HG03039 (cell line): ENCODE data around the gene RPS6KA3.

ENCODE experiments used
- ATAC-seq: cut with Tn5 transposase; IDR thresholded peaks from one replicate; pipeline ENCODE4 v1.9.1; 2021; ENCODE audit warnings: mild to moderate bottlenecking, moderate library complexity; ENCODE audit not compliant: unreplicated experiment

RPS6KA3 gene

GRCh38 chrX:20266810-20267606, at the start of gene RPS6KA3:
Gene RPS6KA3, minus strand, starts transcription at chrX:20266909. Its CDS starts 277 bp downstream, at chrX:20266632.
- peak; percentile 66 for ATAC-seq

DNA sequence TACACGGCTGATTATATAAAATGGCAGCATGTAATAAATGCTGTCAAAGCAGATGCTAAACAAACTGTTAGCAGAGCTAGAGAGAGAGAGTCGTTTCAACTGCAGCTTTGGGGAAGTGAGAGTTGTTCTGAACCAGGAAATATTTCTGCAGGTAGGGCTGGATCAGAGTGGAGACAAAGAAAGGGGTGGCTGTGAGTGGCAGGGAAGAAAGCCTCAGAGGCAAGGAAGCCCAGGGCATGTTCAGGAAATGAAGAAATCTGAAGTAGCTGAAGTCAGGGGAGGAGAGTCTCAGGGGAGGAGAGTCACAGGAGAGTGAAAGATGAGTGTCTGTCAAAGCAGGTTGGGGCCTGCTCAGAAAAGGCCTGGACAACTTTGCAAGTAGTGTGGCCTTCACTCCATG, 48.4 kb upstream of the RPS6KA3 start:
- no peak for ATAC-seq

DNA sequence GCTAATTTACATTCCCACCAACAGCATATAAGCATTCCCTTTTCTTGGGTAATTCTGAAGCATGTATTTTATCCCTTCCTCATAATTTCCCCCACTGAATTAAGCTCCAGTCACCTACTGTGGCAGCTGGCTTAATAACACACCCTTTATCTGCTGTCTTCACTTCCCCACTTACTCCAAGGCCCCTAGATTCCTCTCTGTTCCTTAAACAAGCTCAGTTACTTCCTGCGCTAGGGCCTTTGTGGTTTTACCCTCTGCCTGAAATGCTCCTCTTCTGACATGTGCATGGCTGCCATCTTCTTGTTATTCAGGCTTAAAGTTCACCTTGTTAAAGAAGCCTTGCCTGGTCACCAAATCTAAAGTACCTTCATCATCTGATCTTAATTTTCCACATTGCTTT, 47.2 kb upstream of the RPS6KA3 start:
- no peak for ATAC-seq

- no peak for ATAC-seq
Measured at GRCh38 chrX:20312018-20312417, 45.3 kb upstream of the RPS6KA3 start.

GRCh38 chrX:20311505-20311904, 44.8 kb upstream of the RPS6KA3 start:
- no peak for ATAC-seq

DNA sequence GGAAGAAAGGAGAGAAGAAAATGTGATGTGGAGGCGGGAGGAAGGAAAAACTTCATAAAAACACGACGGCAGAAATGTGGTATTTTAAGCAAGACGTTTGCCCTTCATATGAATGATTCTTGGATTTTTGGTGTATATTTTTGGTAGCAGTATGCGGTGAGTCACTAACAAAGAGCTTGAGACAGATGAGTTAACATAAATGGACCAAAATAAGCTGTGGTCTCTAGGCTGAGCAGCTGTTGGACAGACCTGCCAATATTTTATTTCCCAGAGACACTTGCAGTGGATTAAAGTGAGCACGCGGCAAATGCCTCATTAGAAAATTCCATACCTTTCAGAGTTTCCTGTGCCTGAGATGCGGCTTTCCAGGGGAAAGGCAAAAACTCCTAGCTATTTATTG, 43.1 kb upstream of the RPS6KA3 start:
- ATAC-seq: no peak

GRCh38 chrX:20306668-20307067, 40.0 kb upstream of the RPS6KA3 start:
- ATAC-seq: no peak

GRCh38 chrX:20300822-20301221, 34.1 kb upstream of the RPS6KA3 start:
- ATAC-seq: no peak

- no peak for ATAC-seq
Measured at GRCh38 chrX:20294957-20295356, 28.2 kb upstream of the RPS6KA3 start.

DNA sequence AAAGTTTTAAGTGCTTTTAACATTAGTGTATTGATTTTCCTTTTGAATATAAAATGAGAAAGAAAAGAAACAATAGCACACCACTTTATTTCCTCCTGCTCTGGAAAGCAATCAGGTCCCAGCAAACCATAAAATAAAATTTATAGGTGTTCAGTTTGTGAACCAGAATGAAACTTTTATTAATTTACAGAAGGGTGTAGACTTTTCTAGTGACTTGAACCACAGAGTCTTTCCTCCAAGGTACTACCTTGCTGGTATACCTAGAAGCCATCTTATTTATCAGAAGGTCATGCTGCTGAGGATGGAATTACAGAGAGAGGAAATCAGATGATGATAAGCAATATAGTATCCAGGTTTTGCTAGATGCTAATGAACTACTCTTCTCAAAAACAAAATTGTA, 27.6 kb upstream of the RPS6KA3 start:
- no peak for ATAC-seq

DNA sequence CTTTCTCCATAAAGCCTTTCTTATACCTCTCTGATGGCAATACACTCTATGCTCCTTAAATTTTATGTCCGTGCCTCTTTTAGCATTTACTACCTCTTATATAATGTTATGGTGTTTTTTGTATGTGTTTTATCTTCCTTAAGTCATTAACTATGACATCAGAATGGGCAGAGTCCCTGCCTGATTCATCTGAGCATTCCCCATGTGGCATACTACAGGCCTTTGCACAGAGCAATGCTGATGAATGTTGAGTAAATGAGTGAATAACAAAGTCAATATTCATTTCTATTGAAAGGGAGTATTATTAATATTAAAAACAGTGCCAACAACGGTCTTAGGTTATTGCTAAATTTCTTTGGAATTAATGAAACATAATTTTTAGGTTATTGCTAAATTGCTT, 18.8 kb upstream of the RPS6KA3 start:
- ATAC-seq: no peak

DNA sequence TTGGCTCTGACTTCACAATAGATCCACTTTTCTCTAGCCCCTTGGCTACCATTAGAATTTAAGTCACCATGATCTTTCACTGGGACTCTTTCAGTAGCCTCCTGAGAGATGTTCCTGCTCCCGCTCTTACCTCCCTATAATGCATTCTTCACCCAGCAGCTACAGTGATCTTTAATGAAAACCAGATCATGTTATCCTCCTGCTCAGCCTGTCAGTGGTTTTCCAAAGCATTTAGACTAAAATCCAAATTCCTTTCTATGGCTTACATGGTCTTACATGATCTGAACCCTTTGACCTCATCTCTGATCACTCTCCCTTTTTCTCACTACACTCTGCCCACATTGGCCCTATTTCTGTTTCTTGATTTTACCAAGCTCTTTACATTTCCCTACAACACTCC, 18.3 kb upstream of the RPS6KA3 start:
- ATAC-seq: no peak

- ATAC-seq: no peak
Measured at GRCh38 chrX:20284444-20284843, 17.7 kb upstream of the RPS6KA3 start.

- no peak for ATAC-seq
Measured at GRCh38 chrX:20280938-20281337, 14.2 kb upstream of the RPS6KA3 start.

- no peak for ATAC-seq
Measured at GRCh38 chrX:20274121-20274520, 7.4 kb upstream of the RPS6KA3 start.

GRCh38 chrX:20271730-20272129, 5.0 kb upstream of the RPS6KA3 start:
- no peak for ATAC-seq

GRCh38 chrX:20271186-20271585, 4.5 kb upstream of the RPS6KA3 start:
- no peak for ATAC-seq

- no peak for ATAC-seq
Measured at GRCh38 chrX:20270562-20270890, 3.8 kb upstream of the RPS6KA3 start.

DNA sequence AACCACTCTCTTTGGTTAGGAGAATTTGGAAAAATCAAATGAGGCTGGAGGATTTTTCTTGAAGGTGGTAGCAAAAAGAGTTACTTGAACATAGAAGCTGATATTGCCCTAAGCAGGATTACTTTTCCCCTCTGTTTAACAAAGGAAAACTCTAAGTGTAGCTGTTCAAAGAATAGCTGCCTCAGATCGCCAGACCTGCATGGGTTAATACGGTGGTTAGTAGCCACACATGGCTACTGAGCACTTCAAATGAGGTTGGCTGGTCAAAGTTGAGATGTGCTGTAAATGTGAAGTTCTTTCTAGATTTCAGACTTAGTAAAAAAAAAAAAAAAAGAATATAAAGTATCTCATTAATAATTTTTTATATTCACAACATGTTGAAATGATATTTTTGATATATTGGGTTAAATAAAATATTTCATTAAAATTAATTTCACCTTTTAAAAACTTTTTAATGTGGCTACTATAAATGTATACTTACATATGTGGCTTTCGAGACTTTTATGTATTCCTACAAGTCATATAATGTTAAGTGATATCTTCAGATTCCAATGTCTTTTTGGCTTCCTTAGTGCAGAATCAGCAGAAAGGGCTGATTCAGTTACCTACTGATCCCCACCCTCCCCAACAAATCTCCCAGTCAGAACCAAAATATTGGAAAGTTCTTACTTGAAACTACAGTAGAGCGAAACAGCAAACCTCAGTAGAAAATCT, 3.3 kb upstream of the RPS6KA3 start:
- no peak for ATAC-seq

- no peak for ATAC-seq
Measured at GRCh38 chrX:20267931-20268701, 1.4 kb upstream of the RPS6KA3 start.

DNA sequence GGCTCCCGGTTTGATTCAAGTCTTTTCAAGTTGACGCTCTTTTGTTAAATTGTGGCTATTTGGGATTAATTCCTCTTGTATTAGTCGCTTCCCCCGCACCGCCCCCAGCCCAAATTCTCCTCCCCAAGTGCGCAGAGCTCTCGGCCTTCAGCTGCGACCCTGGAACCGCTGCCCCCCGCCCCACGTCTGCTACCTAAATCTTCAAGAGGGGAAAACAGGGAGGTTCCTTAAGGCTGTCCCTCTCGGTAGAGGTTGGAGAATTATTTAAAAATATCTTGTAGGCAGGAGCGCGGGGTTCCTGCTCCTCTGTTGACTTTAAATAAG, 860 bp upstream of the RPS6KA3 start:
- ATAC-seq: no peak
